Measurements from ENCODE around the gene FFAR4.
"Not testable (repeated sequence)": the region's sequence is repeated elsewhere in the genome, so short reads cannot be mapped to it uniquely, and the experiment has no call there.

- TF ChIP-seq CTCF, EZH2 (IDR thresholded peaks at IDR 0.05): not testable (repeated sequence)
Observed at GRCh38 chr10:93540871-93541270, 25.6 kb upstream of the FFAR4 start.
